ENCODE data around the gene CLGN.

The CLGN gene

DNA sequence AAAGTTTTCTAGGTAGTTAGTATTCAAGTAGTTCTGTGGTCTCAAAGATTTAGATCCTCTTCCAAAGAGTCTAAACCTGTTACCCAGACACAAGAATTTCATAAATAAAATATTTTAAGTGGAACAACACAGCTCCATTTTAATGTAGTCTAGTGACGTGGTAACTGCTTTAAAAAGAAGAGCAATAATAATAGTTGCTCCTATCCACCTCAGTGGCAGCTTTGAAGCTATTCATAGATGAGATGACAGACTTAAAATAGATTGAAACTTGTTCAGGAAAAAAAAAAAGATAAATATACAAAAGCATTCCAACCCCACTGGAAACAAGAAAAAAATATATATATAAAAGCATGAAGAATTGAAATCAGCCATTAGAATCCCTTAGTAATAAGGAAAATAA, 39.4 kb downstream of the CLGN start:
- in situ Hi-C loops (cut with MboI; ENCODE audit: low sequenced_read_pairs) = no loop called here

DNA sequence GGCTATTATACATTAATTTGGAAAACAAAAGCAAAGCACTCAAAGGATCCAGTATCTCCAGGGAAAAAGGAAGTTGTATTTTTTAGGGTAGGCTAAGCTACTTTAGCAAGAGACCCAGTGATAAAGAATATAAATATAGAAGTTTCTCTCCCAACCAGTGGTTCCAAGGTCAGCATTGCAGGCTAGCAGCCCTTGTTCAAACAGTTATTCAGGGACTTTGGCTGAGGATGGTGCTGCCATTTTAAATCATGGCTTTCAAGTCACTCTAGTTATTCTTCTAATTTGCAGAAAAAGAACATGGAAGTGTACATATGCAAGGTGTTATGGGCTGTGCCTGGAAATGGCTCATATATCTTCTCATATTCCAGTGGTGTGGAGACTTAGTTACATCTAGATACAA, 44.7 kb downstream of the CLGN start:
- in situ Hi-C loops (cut with MboI; ENCODE audit: low sequenced_read_pairs) = no loop called here

DNA sequence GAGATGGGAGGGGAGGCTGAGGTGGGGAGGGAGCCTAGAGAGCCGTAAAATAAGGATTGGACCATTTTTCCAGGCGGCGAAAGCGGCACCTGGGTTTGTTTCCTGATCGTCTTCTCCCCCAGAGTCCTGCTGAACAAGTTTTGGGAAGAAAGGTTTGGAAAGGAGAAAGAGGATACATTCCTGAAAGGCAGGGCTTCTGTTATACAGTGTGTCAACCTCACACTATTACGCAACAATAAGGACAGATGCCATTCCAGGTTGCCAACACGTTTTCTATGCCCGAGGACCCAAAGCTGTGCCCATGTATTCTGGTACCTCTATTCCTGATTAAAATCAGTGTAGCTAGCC, 53.3 kb downstream of the CLGN start:
- in situ Hi-C loops (cut with MboI; ENCODE audit: low sequenced_read_pairs) = loop anchor here (25.0 kb wide), 1 partner anchor 362 kb away; no protein-coding TSS in a partner anchor

DNA sequence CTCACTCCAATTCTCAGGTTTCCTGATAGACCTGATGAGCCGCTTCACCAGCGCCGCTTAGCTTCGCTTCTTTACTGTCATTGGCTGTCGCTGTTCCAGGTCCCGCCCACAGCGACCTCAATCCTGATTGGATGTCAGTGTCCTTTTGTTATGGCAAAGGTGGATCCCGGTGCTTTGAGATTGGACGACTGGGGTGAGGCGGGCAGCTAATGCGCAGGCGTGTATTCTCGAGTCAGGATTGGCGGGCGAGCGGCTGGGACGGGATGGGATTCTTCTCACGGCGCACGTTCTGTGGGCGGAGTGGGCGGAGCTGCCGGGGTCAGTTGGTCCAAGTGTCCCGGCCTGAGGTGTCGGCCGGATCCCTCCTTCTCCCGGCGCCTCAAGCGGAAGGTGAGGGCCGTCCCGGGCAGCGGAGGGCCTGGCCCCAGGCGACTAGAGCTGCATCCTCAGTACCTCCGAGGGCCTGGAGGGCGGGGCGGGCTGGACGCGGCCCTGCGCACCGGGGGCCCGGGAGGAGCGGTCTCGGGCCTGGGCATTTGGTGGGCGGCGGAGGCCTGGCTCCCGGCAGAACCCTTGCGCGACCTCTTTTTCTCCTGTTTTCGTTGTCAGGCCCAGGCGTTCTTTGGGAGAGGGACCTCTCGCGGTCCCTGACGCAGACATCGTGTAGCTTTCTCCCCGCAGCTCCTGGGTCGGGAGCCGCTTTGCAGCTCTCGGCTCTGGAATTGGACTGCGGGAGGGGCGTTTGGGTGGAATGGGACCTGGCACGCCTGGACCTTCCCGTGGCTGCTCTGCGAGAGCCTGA, 53.9 kb downstream of the CLGN start, which contains the start of gene SCOC:
SCOC (plus strand) TSS at position 319 of the 802 bp plus-strand sequence. CDS start 5,525 bp downstream, outside the sequence.
- in situ Hi-C loops (cut with MboI; ENCODE audit: low sequenced_read_pairs) = loop anchor here (25.0 kb wide), 1 partner anchor 361 kb away; no protein-coding TSS in a partner anchor

DNA sequence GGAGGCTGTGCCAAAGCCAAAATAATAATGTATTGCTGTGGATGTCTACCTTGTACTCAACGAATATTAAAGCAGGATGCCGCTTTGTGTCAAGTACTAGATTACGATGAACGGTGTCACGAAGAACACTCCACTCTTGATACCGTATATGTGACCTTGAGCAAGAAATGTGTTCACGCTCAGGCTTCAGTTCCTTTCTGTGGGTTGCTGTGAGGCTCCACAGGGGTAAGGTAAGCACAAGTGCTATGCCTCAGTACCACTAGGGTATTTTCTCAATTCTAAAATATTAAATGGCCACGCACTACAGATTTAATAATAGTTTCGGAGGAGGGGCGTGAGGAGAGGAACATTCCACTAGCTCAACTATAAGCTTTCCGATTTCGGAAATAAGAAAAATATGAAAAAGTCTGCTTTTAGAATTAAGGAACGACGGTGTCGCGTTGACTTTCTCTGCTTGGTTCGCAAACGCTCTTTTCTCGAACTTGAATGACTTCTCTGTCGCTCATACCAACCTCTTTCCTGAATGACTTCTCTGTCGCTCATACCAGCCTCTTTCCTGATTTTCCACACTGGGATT, 54.6 kb downstream of the CLGN start:
- in situ Hi-C loops (cut with MboI; ENCODE audit: low sequenced_read_pairs) = loop anchor here (25.0 kb wide), 1 partner anchor 361 kb away; no protein-coding TSS in a partner anchor

DNA sequence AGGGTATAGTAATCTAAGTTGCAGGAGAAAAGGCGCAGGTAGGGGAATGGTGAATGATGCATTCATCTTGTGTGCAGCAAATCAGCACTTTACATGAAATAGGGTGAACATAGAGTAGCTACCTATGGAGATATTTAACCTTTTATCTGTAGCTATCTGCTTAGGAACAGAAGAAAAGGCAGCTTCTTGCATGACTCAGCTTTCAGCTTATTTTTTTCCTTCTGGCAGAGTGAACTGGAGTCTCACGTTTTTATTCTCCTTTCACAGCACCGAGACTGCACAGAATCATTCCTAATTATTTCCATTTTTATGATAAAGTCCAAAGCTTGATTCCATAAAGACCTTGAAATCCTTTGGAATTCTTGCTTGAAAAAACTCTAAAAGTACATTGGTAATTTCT, 58.8 kb downstream of the CLGN start:
- in situ Hi-C loops (cut with MboI; ENCODE audit: low sequenced_read_pairs) = loop anchor here (25.0 kb wide), 1 partner anchor 356 kb away; no protein-coding TSS in a partner anchor

DNA sequence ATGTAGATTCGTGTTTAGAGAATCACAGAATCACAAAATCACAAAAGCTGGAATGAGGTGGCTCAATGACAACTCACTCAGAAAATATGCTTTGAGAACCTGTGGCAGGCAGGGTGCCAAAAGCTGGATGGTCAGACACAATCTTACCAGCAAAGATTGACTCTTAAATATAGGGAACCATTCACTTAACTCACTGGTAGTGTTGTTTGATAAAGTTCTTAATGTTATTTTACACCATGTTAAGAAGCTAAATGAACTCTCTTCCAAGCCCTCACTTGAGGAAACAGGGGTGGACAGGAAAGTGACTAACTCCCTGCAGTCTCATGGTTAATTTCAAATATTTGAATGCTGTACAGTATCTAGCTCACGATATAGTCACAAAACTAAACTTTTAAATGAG, 59.7 kb downstream of the CLGN start:
- in situ Hi-C loops (cut with MboI; ENCODE audit: low sequenced_read_pairs) = loop anchor here (25.0 kb wide), 1 partner anchor 355 kb away; no protein-coding TSS in a partner anchor

DNA sequence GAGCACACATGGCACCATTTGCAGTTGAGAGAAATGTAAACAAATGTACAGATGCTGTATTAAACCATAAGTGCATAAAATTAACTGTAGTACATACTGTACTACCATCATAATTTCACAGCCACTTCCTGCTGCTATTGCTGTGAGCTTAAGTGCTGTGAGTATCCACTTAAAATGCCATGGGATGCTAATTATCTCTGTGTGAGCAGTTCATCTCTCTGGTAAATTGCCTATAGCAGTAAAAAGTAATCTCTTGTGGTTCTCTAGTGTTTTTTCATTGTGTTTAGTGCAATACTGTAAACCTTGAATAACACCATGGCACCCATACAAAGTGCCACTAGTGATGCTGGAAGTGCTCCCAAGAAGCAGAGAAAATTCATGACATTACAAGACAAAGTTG, 63.9 kb downstream of the CLGN start:
- in situ Hi-C loops (cut with MboI; ENCODE audit: low sequenced_read_pairs) = loop anchor here (25.0 kb wide), 1 partner anchor 351 kb away; no protein-coding TSS in a partner anchor

DNA sequence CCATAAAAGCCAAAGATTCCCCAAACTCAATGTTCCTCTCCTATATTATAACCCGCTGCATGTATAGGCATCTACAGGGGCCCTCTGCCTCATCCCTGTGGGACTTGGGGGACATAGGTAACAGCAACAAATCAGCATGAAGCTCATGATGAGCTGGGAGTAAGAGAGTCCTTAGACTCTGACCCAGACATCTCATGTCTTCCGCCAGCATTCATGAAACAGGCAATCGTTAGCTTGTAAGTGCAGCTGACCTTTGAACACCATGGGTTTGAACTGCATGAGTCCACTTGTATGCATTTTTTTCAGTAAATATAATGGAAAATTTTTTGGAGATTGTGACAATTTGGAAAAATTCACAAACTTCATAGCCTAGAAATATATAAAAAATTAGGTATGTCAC, 64.4 kb downstream of the CLGN start:
- in situ Hi-C loops (cut with MboI; ENCODE audit: low sequenced_read_pairs) = loop anchor here (25.0 kb wide), 1 partner anchor 351 kb away; no protein-coding TSS in a partner anchor

DNA sequence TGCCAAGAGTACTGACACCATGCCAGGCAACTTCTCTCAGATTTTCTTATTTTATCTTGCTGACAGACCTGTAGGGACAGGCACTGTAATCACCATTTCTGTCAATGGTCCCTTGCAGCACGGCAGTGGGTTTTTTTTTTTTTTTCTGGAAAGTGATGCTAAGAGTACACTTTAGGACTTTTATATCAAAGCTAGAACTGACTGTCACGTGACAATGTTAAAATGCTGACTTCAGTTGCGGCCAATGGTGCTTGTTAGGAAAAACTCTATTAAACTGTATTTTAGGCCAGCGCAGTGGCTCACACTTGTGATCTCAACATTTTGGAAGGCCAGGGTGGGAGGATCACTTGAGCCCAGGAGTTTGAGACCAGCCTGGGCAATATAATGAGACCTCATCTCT, 66.3 kb downstream of the CLGN start:
- in situ Hi-C loops (cut with MboI; ENCODE audit: low sequenced_read_pairs) = loop anchor here (25.0 kb wide), 1 partner anchor 349 kb away; no protein-coding TSS in a partner anchor

DNA sequence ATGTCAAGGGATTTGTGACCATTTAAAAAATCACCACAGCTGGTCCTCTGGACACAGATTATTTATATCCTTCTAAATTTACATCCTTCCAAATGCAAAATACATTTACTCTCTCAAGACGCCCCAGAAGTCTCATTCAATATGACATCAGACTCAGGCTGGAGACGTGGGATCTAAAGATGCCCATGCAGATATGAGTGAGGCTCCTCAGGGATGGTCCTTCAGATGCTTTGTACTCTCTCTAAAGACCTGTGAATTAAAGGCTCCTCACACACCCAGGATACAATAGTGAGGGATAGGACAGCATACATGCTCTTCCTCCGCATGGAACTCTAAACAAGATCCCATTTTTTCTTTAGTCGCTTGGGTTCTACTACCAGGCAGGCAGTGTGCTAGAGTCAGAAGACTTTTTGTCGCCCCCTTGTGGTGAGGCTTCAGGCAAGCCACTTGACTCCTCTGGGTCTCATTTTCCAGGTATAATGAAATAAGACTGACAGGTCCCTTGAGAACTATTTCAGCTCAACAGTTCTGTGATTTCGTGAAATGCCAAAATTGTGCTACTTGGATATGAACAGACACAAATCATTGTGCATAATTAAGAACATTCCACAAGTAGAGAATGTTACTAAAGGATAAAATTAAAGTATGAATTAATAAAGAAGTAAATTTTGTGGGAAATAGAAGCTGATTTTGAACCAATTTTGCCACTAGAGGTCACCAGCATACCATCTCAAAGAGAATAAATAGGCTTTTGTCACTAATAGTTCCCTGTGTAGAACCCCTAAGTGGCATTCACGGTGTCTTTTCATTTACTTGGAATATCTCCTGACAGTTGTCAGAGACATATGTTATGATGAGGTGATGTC, 67.7 kb downstream of the CLGN start:
- in situ Hi-C loops (cut with MboI; ENCODE audit: low sequenced_read_pairs) = loop anchor here (25.0 kb wide), 1 partner anchor 347 kb away; no protein-coding TSS in a partner anchor

DNA sequence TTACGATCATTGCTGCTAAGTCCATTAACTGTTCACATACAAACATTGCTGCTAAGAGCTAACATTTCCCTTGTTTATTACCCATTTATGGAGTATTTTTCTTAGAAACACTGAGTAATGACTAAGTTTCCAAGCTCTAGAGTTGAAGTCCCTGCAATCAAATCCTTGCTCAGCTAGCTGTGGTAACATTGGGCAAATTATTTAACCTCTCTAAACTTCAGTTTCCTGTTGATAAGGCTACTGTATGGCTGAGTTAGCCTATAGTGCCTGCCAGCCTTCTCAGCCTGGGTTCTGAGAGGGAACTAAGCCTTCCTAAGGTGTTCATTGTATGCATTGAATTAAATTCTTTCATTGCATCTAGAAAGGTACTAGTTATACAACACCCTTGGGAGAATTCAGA, 69.2 kb downstream of the CLGN start:
- in situ Hi-C loops (cut with MboI; ENCODE audit: low sequenced_read_pairs) = loop anchor here (25.0 kb wide), 1 partner anchor 346 kb away; no protein-coding TSS in a partner anchor

DNA sequence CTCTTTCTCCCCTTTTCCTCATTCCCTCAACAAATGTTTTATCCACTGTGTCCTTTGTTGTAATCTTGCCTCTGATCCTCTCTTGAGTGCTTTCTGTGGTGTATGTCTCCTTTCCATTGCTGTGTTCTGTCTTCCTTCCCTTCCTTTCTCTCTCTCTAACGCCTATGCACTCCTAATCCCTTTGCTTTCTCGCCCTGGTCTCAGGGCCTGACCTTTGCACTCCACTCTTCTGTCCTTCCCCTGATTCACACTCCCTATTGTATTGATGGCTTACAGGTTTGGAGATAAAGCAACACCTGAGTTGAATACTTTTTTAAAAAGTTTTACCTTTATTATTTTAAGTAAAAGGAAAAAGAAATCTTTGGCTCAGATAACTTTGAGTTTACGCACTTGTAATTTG, 69.6 kb downstream of the CLGN start:
- in situ Hi-C loops (cut with MboI; ENCODE audit: low sequenced_read_pairs) = loop anchor here (25.0 kb wide), 1 partner anchor 346 kb away; no protein-coding TSS in a partner anchor

DNA sequence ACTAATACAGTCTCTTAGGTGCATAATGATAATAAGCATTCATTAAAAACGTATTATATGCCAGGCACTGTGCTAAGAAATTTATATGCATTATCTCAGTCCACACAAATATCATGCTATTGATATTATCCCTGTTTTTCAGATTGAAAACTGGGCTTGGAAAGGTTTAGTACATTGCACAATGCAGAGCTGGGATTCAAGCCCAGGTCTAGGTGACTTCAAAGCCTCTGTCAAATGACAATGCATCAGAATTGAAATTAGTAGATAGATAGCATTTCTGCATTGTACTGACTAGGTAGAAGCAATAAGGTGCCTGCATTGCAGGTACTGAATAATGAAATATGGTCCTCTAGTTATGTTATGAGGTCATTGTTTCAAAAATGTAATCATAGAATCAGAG, 72.2 kb downstream of the CLGN start:
- in situ Hi-C loops (cut with MboI; ENCODE audit: low sequenced_read_pairs) = loop anchor here (25.0 kb wide), 1 partner anchor 343 kb away; no protein-coding TSS in a partner anchor

DNA sequence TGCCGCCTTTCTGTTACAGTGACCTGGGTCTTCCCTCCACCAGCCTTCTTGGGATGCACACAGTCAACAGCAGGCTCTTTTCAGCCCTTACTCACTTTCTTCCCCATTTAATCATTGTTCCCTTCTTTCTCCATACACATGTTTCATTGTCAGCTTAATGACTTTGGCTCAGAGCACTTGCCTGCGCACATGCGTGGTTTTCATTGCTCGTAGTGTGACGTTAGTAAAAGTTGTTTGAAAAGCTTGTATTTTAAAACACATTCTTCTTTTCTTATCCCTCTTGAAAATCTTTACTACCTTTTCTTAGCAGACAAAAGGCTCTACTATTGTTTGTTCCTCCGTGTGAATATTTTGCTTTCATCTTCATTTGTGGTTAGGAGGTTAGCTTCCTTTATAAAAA, 73.7 kb downstream of the CLGN start:
- in situ Hi-C loops (cut with MboI; ENCODE audit: low sequenced_read_pairs) = loop anchor here (25.0 kb wide), 1 partner anchor 341 kb away; no protein-coding TSS in a partner anchor

DNA sequence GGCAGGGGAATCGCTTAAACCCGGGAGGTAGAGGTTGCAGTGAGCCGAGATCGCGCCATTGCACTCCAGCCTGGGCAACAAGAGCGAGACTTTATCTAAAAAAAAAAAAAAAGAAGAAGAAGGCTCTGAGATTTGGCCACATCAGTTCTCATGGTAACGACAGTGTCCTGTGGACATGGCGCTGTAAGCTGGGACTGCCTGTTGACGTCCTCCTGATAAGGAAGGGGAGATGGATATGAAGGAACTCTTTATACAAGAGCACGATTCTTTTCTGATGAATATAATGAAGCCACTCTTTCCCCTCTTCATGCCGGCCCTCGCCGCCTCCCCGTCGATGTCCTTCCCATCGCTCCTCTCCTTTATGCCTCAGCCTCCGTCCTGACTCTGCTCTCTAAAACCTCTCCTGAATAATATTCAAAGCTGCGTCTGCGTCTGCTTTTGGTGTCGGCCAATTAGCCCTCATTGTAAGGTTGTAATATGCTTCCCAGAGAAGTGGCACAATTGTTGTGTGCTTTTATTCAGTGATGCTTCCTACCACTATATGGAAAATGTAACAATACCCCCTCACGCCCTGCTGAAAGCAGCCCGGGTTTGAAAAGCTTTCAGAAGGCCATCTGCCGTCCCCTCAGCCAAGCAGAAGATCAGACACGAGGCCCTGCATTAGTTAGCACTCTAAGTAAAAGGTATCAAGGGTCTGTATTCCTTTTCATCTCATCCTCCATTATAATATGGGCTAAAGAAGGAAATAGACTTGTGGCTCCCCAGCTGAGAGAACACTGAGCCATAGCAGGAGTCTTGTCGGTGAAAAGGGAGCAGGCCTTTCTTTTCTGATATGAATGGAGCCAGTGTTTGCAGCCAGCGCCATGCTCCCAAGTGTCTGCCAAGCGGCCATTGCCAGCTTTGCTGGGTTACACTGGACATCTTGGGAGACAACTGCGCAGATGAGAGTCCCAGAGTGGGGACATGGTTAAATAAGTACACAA, 76.1 kb downstream of the CLGN start:
- in situ Hi-C loops (cut with MboI; ENCODE audit: low sequenced_read_pairs) = loop anchor here (25.0 kb wide), 1 partner anchor 339 kb away; no protein-coding TSS in a partner anchor

DNA sequence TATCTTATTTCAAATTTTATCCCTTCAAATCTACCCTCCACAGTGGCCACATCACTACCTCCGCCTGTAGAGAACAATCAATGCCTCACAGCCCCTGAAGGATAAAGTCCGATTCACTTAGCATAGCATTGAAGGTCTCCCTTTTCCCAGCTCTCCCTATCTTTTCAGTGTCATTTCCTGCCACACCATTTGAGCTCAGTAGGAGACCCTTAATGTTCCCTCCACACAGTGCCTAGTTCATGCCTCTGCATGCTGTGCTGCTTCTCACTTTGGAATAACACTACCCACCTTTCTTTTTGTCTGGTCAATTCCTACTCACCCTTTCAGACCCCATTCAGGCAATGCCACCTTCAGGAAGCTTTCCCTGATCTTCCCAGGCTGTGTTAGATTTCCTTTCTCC, 77.6 kb downstream of the CLGN start:
- in situ Hi-C loops (cut with MboI; ENCODE audit: low sequenced_read_pairs) = loop anchor here (25.0 kb wide), 1 partner anchor 338 kb away; no protein-coding TSS in a partner anchor

DNA sequence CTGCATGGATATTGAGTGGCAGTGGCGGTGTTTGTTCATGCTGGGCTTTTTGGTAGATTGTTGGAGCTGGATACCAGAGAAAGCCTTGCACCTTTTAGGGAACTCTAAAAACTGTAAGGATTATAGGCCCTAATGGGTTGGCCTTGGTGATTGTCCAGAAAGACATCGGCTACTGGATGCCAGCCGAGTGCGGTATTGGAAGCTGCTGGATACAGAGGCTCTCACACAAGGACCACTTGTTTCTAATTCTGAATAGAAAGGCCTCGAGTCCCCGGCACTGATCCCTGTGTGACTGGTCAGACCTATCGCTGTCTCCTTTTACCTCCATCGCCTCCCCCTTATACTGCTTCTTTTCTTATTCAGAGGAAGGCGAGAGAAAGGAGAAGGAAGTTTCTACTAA, 81.3 kb downstream of the CLGN start:
- in situ Hi-C loops (cut with MboI; ENCODE audit: low sequenced_read_pairs) = no loop called here

DNA sequence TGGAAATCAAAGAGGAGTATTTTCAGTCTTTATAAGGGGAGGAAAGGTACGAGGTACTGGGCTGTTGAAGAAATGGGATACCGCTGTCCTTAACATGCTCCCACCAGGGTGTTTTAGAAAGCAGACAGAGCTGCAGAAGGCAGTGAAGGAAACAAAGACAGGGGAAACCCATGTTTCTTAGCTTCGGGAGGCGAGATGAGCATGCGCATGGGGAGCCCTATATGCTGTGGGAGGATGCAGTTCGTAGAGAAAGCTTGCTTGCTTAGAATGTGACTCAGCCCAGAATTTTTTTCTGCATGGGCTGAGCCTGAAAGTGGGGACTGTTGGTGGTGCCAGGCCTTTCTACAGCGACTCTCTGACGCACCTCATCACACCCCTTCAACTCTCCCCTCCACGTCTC, 82.8 kb downstream of the CLGN start:
- in situ Hi-C loops (cut with MboI; ENCODE audit: low sequenced_read_pairs) = no loop called here
